LNCAP (cell line): ENCODE data around the gene WTAP.

Source experiments
- TF ChIP-seq, protein P1 (sequence below): fragments of 450-650 bp; IDR thresholded peaks from 2 replicates; pipeline ENCODE4 v1.5.1; 2017; ENCODE audit warnings: mild to moderate bottlenecking

Gene WTAP

DNA sequence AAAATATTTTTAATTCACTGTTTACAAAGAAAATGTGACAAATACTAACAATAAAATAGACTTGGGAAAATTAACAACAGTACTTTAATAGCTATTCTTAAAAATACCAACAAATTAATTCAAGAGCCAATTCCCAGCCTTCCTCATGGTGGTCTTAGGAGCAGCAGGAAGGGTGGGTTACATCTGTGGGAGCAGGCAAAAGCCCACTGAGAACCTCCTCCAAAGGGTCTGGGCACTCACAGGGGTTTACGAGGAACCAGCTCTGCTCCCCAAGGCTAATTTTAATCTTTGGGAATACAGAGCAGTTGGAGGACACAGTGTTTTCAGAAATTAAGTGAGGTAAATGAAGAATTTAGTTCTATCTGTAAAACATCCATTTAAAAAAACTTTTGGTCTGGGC lies 44.5 kb upstream of the WTAP start:
- TF ChIP-seq, protein P1, sequence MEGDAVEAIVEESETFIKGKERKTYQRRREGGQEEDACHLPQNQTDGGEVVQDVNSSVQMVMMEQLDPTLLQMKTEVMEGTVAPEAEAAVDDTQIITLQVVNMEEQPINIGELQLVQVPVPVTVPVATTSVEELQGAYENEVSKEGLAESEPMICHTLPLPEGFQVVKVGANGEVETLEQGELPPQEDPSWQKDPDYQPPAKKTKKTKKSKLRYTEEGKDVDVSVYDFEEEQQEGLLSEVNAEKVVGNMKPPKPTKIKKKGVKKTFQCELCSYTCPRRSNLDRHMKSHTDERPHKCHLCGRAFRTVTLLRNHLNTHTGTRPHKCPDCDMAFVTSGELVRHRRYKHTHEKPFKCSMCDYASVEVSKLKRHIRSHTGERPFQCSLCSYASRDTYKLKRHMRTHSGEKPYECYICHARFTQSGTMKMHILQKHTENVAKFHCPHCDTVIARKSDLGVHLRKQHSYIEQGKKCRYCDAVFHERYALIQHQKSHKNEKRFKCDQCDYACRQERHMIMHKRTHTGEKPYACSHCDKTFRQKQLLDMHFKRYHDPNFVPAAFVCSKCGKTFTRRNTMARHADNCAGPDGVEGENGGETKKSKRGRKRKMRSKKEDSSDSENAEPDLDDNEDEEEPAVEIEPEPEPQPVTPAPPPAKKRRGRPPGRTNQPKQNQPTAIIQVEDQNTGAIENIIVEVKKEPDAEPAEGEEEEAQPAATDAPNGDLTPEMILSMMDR = no peak

DNA sequence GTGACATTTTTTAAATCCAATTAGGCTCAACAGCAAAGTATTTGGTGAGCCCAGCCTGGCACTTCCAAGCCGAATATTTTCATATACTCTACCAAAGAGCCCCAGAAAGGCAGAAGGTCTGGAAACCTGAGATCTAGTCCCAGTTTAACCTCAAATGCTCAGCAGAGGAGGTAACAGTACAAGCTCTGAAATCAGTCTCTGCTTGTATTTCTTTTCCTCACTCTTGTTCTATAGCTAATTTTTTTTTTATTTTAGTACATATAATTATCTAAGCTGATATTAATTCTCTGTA lies 43.3 kb upstream of the WTAP start:
- TF ChIP-seq, protein P1 = no peak

DNA sequence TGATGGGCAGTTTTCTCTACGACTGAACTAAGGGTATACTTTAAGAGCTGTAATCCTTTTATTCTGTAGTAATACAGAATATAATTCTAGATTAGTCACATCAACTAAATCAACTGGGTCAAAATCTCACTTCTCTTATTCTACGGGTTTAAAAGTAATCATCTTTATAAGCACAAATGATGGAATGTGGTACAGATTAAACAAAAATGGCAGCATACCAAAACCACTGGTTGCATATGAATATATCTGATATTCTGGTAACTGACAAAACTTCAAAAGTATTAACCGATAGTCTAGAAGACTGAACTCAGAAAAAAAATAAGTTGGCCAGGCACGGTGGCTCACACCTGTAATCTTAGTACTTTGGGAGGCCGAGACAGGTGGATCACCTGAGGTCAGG lies 41.3 kb upstream of the WTAP start:
- TF ChIP-seq, protein P1 = no peak

DNA sequence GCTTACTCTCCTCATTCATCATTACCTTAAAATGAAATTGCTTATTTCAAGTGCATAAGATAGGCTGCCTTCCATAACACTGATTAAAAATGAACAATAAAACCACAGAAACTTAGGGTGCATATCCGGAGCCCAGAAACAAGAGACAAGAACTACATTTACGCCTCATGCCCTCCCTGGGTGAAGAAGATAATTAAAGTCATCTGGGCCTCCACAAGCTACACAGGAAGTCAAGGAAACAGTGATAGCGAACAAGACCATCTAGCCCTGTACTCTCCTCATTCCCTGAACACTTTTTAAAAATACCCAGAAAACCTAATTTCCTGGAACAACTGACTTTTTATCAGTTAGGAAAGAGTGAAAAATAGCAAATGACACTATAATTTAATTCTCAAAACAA lies 40.6 kb upstream of the WTAP start:
- TF ChIP-seq, protein P1 = no peak

DNA sequence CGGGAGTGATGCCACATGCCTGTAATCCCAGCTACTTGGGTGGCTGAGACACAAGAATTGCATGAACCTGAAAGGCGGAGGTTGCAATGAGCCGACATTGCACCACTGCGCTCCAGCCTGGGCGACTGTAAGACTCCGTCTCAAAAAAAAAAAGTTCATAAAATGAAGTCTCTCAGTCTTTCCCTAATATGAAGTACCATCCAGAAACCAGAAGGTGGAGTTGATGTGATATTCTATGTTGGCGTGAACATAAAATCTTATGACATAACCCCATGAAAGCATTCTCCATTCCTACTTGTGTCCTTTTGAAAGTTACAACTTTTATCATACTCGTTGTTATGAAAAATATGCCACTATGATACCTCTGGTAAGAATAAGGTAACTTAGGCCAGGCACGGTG lies 40.0 kb upstream of the WTAP start:
- TF ChIP-seq, protein P1 = no peak

DNA sequence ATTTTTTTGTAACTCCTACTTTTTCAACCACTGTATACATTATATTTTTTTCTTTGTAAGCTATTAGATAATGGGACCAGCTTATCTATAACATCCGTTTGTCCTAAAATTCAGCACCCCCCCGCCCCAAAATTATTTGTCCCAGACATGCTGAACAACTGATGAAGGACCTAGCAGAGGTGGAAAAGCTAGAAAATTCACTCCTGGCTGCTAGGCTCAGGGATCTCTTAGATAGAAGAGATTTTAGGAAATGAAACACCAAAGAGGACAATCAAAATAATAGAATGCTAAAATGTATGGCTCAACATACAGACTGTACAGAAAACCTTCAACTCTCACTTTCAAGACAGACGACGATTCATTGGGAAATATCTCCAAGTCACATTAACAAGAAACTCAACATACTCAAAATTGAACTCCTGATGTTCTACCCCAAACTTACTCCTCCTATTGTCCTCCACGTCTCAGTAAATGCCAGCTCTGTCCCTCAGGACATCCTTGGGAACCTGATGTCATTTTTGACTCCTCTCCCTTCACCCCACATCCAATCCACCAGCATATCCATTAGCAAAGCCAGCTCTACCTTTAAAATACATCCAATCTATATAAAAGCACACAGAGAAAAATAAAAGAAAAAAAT lies 38.9 kb upstream of the WTAP start:
- TF ChIP-seq, protein P1 = no peak

DNA sequence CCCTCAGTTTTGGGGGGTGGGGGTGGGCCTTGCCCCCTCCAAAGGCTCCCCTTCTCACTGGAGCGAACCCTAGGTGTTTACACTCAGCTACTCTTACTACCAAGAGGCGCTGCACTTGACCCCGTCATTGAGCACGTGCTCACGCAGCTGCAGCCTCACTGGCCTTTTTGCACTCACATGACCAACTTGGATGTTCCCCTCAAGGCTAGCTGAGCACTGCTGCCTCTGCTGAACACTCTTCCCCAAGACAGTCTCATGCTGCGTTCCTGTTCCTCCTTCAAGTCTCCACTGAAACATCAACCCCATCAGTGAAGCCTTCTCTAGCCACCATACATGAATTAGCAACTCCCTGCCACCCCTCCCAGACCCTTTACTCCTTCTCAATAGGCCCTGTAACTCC lies 38.3 kb upstream of the WTAP start:
- TF ChIP-seq, protein P1 = no peak
